Hepatocyte (in vitro differentiated cells): ENCODE data around the gene DCAF7. TPM values are rescaled to one million over a fixed set of nuclear protein-coding genes. Genes with fewer than 3 reads are reported as not detected.

Experiments
- DNase-seq: peaks from one replicate; pipeline ENCODE4 v3.0.0-alpha.2; 2016; ENCODE audit warnings: low spot score
- H2AFZ ChIP-seq: fragments of 200-600 bp; sonication (generic); 2 replicates; pipeline ENCODE4 v1.6.0; 2016; ENCODE audit warnings: antibody characterized with exemption, mild to moderate bottlenecking
- H3K27ac ChIP-seq: fragments of 200-600 bp; sonication (generic); 2 replicates; pipeline ENCODE4 v1.5.1; 2016; ENCODE audit warnings: mild to moderate bottlenecking
- H3K27me3 ChIP-seq: fragments of 200-600 bp; sonication (generic); 2 replicates; pipeline ENCODE4 v1.6.1; 2016
- H3K36me3 ChIP-seq: fragments of 200-600 bp; sonication (generic); replicated peaks from 2 replicates; pipeline ENCODE4 v1.5.1; 2016; ENCODE audit warnings: low read depth; ENCODE audit not compliant: insufficient read depth
- H3K4me1 ChIP-seq: fragments of 200-600 bp; sonication (generic); 2 replicates; pipeline ENCODE4 v1.5.1; 2016; ENCODE audit warnings: mild to moderate bottlenecking, moderate library complexity; ENCODE audit not compliant: insufficient read depth
- H3K4me2 ChIP-seq: fragments of 200-600 bp; sonication (generic); 2 replicates; pipeline ENCODE4 v1.6.0; 2016
- H3K4me3 ChIP-seq: fragments of 200-600 bp; sonication (generic); 2 replicates; pipeline ENCODE4 v1.5.1; 2016; ENCODE audit warnings: mild to moderate bottlenecking
- H3K79me2 ChIP-seq: fragments of 200-600 bp; sonication (generic); 2 replicates; pipeline ENCODE4 v1.6.0; 2017; ENCODE audit warnings: mild to moderate bottlenecking
- H3K9me2 ChIP-seq: fragments of 200-600 bp; sonication (generic); replicated peaks from 2 replicates; pipeline ENCODE4 v1.6.0; 2017; ENCODE audit warnings: mild to moderate bottlenecking; ENCODE audit not compliant: insufficient read depth
- H3K9me3 ChIP-seq: fragments of 200-600 bp; sonication (generic); 2 replicates; pipeline ENCODE4 v1.5.1; 2016; ENCODE audit warnings: low read depth, mild to moderate bottlenecking
- H4K20me1 ChIP-seq: fragments of 200-600 bp; sonication (generic); 2 replicates; pipeline ENCODE4 v1.6.0; 2016; ENCODE audit warnings: mild to moderate bottlenecking; ENCODE audit not compliant: insufficient read depth, poor library complexity, severe bottlenecking
- CTCF ChIP-seq: fragments of 200-600 bp; sonication (generic); IDR thresholded peaks from 2 replicates; pipeline ENCODE4 v1.5.1; 2016; ENCODE audit warnings: antibody characterized with exemption, mild to moderate bottlenecking; ENCODE audit not compliant: poor library complexity
- EZH2 ChIP-seq: fragments of 200-600 bp; sonication (generic); IDR thresholded peaks from 2 replicates; pipeline ENCODE4 v1.6.1; 2016; ENCODE audit warnings: antibody characterized with exemption, mild to moderate bottlenecking, borderline replicate concordance
- EZH2phosphoT487 ChIP-seq: fragments of 200-600 bp; sonication (generic); IDR thresholded peaks from one replicate; pipeline ENCODE4 v1.6.1; 2018; ENCODE audit warnings: antibody characterized with exemption, mild to moderate bottlenecking, low read depth, moderate library complexity; ENCODE audit not compliant: unreplicated experiment, severe bottlenecking
- WGBS: methylation state at CpG from one replicate; pipeline ENCODE4 v1.1.6; 2016; ENCODE audit warnings: low lambda C conversion rate; ENCODE audit errors: missing lambda C conversion rate; 5-methylcytosine and 5-hydroxymethylcytosine counted together
- polyA plus RNA-seq: library from polyadenylated mRNA; unstranded; fragments of >200 nt; fragmentation: Nextera tagmentation; extraction: Ambion mirVana; gene quantifications from 2 replicates; pipeline ENCODE4 v1.2.1, GENCODE V29; 2016
- total RNA-seq: library from RNA; depleted of rRNA; stranded (reverse); fragments of >200 nt; gene quantifications from 2 replicates; pipeline ENCODE4 v1.2.3, GENCODE V29; 2014

DCAF7 gene
- total and polyA plus RNA-seq, 2 experiments from 2014 or later = 53.0 to 56.5 TPM

DNA sequence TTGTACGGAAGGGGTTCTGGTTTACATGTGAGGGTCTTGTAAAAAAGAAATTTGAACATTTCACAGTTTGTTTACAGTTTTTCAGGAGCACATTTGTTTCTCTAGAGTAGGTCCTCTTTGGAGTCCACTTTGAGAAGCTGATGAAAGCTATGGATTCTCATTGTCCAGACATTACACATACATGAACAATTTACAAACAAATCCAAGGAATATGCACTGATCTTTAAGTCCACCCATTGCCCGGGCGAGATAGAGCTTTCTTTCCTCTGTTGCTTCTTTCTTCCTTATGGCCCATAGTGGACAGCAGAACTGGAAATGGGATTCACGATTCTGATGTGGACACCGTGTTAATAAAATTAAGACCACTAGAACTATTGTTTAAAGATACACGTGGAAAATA, 1.9 kb downstream of the DCAF7 start:
- Histone ChIP-seq H3K9me3 (no peaks in the 10 kb centered on the region), H3K4me2 (peak overlapping the region; percentile 88), H3K79me2 (peaks cover 75% of the 10 kb centered on the region), H3K27ac (peak overlapping the region; percentile 93), H3K27me3 (no peaks in the 10 kb centered on the region), H4K20me1 (peaks cover 60% of the 10 kb centered on the region), H3K4me3 (peak overlapping the region; percentile 100), H3K9me2 (no peaks in the 10 kb centered on the region), H2AFZ (no peak overlapping the region), H3K4me1 (peaks cover 18% of the 10 kb centered on the region), H3K36me3 (no peaks in the 10 kb centered on the region)
- TF ChIP-seq EZH2 (no peak), EZH2phosphoT487 (no peak), CTCF (no peak)
- no peak for DNase-seq
- WGBS = 47% methylated on average over 6 of the region's 6 CpGs

GRCh38 chr17:63555500-63556156, 5.4 kb downstream of the DCAF7 start:
- no peak overlapping the region for H3K4me2 ChIP-seq
- no peaks in the 10 kb centered on the region for H3K27me3 ChIP-seq
- no peaks in the 10 kb centered on the region for H3K36me3 ChIP-seq
- H3K27ac ChIP-seq = no peak overlapping the region
- no peaks in the 10 kb centered on the region for H3K9me3 ChIP-seq
- H3K4me1 ChIP-seq = peaks cover 14% of the 10 kb centered on the region
- no peak overlapping the region for H3K4me3 ChIP-seq
- WGBS = 90% methylated on average over 7 of the region's 7 CpGs
- H3K79me2 ChIP-seq = peaks cover 98% of the 10 kb centered on the region
- H3K9me2 ChIP-seq = no peaks in the 10 kb centered on the region
- H4K20me1 ChIP-seq = peaks cover 92% of the 10 kb centered on the region
- H2AFZ ChIP-seq = no peak overlapping the region
- TF ChIP-seq EZH2phosphoT487 (no peak), EZH2 (no peak), CTCF (no peak)
- DNase-seq = no peak

DNA sequence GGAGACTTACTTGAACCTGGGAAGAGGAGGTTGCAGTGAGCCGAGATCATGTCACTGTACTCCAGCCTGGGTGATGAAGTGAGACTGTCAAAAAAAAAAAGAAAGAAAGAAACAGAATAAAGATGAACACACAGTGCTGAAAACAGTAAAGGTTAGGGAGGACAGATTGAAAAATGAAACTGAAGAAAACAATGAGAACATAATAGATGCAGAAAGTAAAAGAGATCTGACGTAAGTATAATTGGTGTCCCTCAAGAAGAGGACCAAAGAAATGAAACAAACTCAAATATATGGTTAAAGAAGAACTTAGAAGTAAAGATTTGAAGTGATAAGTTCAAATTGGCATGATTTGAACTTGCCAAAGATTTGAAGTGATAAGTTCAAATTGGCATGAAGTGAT, 7.1 kb downstream of the DCAF7 start:
- Histone ChIP-seq H3K27ac (no peak overlapping the region), H4K20me1 (peaks cover 97% of the 10 kb centered on the region), H3K4me2 (no peak overlapping the region), H3K9me2 (no peaks in the 10 kb centered on the region), H3K79me2 (peaks cover 98% of the 10 kb centered on the region), H3K4me1 (peaks cover 12% of the 10 kb centered on the region), H3K36me3 (no peaks in the 10 kb centered on the region), H3K9me3 (no peaks in the 10 kb centered on the region), H3K4me3 (no peak overlapping the region), H3K27me3 (no peaks in the 10 kb centered on the region), H2AFZ (no peak overlapping the region)
- WGBS = 98% methylated on average over 2 of the region's 2 CpGs
- no peak for TF ChIP-seq EZH2phosphoT487
- TF ChIP-seq CTCF = no peak
- no peak for TF ChIP-seq EZH2
- DNase-seq = no peak
